Neural cell (in vitro differentiated cells): ENCODE results near the gene RP9. TPM values are rescaled to one million over a fixed set of nuclear protein-coding genes. Genes with fewer than 3 reads are reported as not detected.

Experiments used
- H2AFZ ChIP-seq: fragments of 200-600, 300-800 bp; sonication (generic), shearing (Covaris generic); 2 replicates; pipeline ENCODE4 v1.6.0; 2014; ENCODE audit warnings: low read depth, mild to moderate bottlenecking, antibody characterized with exemption, low read length, moderate library complexity
- H3F3A ChIP-seq: fragments of 200-600 bp; shearing (Covaris generic); 2 replicates; pipeline ENCODE4 v1.6.1; 2016; ENCODE audit warnings: mild to moderate bottlenecking, moderate library complexity, mixed read lengths, antibody characterized with exemption, low read length; ENCODE audit not compliant: insufficient read depth, poor library complexity, severe bottlenecking
- H3K27ac ChIP-seq: fragments of 200-600, 300-800 bp; sonication (generic), shearing (Covaris generic); 2 replicates; pipeline ENCODE4 v1.5.1; 2014; ENCODE audit warnings: mild to moderate bottlenecking, low read length, moderate library complexity
- H3K27me3 ChIP-seq: fragments of 300-800, 200-600 bp; sonication (generic), shearing (Covaris generic); 2 replicates; pipeline ENCODE4 v1.6.0; 2014; ENCODE audit warnings: mild to moderate bottlenecking, low read depth, low read length, moderate library complexity; ENCODE audit not compliant: insufficient read depth
- H3K36me3 ChIP-seq: fragments of 300-800, 200-600 bp; sonication (generic), shearing (Covaris generic); 2 replicates; pipeline ENCODE4 v1.5.1; 2014; ENCODE audit warnings: mild to moderate bottlenecking, antibody characterized with exemption, low read length, moderate library complexity; ENCODE audit not compliant: insufficient read depth
- H3K4me2 ChIP-seq: fragments of 300-800, 200-600 bp; sonication (generic), shearing (Covaris generic); 2 replicates; pipeline ENCODE4 v1.6.0; 2014; ENCODE audit warnings: mild to moderate bottlenecking, low read length
- H3K4me3 ChIP-seq: fragments of 300-800, 200-600 bp; sonication (generic), shearing (Covaris generic); 2 replicates; pipeline ENCODE4 v1.5.1; 2014; ENCODE audit warnings: mild to moderate bottlenecking, low read length, moderate library complexity
- H3K79me2 ChIP-seq: fragments of 200-600 bp; shearing (Covaris generic); replicated peaks from 2 replicates; pipeline ENCODE4 v1.6.0; 2014; ENCODE audit warnings: mild to moderate bottlenecking, low read length, moderate library complexity; ENCODE audit not compliant: insufficient read depth
- H3K9ac ChIP-seq: fragments of 300-800, 200-600 bp; sonication (generic), shearing (Covaris generic); 2 replicates; pipeline ENCODE4 v1.6.1; 2016; ENCODE audit warnings: mild to moderate bottlenecking, low read length, mixed read lengths
- H3K9me2 ChIP-seq: fragments of 200-600 bp; shearing (Covaris generic); 2 replicates; pipeline ENCODE4 v1.6.1; 2016; ENCODE audit warnings: mild to moderate bottlenecking, low read length, mixed read lengths; ENCODE audit not compliant: insufficient read depth
- H3K9me3 ChIP-seq: fragments of 200-600, 300-800 bp; sonication (generic), shearing (Covaris generic); 2 replicates; pipeline ENCODE4 v1.6.1; 2016; ENCODE audit warnings: mild to moderate bottlenecking, mixed run types, low read length, moderate library complexity, mixed read lengths
- H4K20me1 ChIP-seq: fragments of 200-600 bp; shearing (Covaris generic); 2 replicates; pipeline ENCODE4 v1.6.1; 2016; ENCODE audit warnings: mild to moderate bottlenecking, mixed run types; ENCODE audit not compliant: insufficient read depth
- CTCF ChIP-seq: fragments of 450-650 bp; IDR thresholded peaks from 2 replicates; pipeline ENCODE4 v1.5.1; 2014; ENCODE audit warnings: antibody characterized with exemption, mild to moderate bottlenecking, moderate library complexity; ENCODE audit not compliant: poor library complexity, severe bottlenecking
- EP300 ChIP-seq: fragments of 450-650 bp; conservative IDR thresholded peaks from 2 replicates; pipeline ENCODE4 v1.6.1; 2014; ENCODE audit warnings: antibody characterized with exemption, mild to moderate bottlenecking, moderate library complexity; ENCODE audit not compliant: poor library complexity, severe bottlenecking
- EZH2 ChIP-seq: fragments of 200-600, 300-800 bp; shearing (Covaris generic), sonication (generic); IDR thresholded peaks from 2 replicates; pipeline ENCODE4 v1.6.1; 2014; ENCODE audit warnings: antibody characterized with exemption, low read length, borderline replicate concordance, mild to moderate bottlenecking; ENCODE audit not compliant: insufficient read depth, poor library complexity, severe bottlenecking
- MXI1 ChIP-seq: fragments of 450-650 bp; conservative IDR thresholded peaks from 2 replicates; pipeline ENCODE4 v1.6.1; 2014; ENCODE audit warnings: antibody characterized with exemption, mild to moderate bottlenecking; ENCODE audit not compliant: poor library complexity, severe bottlenecking
- POLR2AphosphoS5 ChIP-seq: IDR thresholded peaks from 2 replicates; pipeline ENCODE4 v1.6.1; 2012
- RAD21 ChIP-seq: fragments of 450-650 bp; conservative IDR thresholded peaks from 2 replicates; pipeline ENCODE4 v1.6.1; 2014; ENCODE audit warnings: antibody characterized with exemption, mild to moderate bottlenecking, moderate library complexity
- REST ChIP-seq: IDR thresholded peaks from 2 replicates; pipeline ENCODE4 v1.6.1; 2012; ENCODE audit warnings: borderline replicate concordance
- SMC3 ChIP-seq: fragments of 450-650 bp; conservative IDR thresholded peaks from 2 replicates; pipeline ENCODE4 v1.6.1; 2014; ENCODE audit warnings: antibody characterized with exemption, mild to moderate bottlenecking, moderate library complexity; ENCODE audit not compliant: poor library complexity
- TAF1 ChIP-seq: IDR thresholded peaks from 2 replicates; pipeline ENCODE4 v1.6.1; 2012; ENCODE audit warnings: low read depth
- polyA plus RNA-seq: library from polyadenylated mRNA; depleted of rRNA; stranded (reverse); fragments of >200 nt; gene quantifications from 2 replicates; pipeline ENCODE4 v1.2.3, GENCODE V29; 2014

RP9 gene
- polyA plus RNA-seq, 1 donor from 2014 or later = 36.9 TPM

GRCh38 chr7:33107136-33108066 is 1.8 kb downstream of the RP9 start:
- Histone ChIP-seq H3K9ac (no peak overlapping the region), H4K20me1 (no peaks in the 10 kb centered on the region)

More at GRCh38 chr7:33107136-33108066, 1.8 kb downstream of the RP9 start:
- peak overlapping the region; percentile 82 for H3K4me3 ChIP-seq
- peak; percentile 62 for TF ChIP-seq CTCF
- TF ChIP-seq EP300 = no peak
- no peak for TF ChIP-seq MXI1
- TF ChIP-seq POLR2AphosphoS5 = no peak
- no peak for TF ChIP-seq REST
- peak; percentile 69 for TF ChIP-seq RAD21
- TF ChIP-seq TAF1 = no peak
- peak; percentile 79 for TF ChIP-seq SMC3
- no peak for TF ChIP-seq EZH2
- no peaks in the 10 kb centered on the region for H3K27me3 ChIP-seq
- no peaks in the 10 kb centered on the region for H3K9me3 ChIP-seq
- no peaks in the 10 kb centered on the region for H3F3A ChIP-seq
- H3K4me2 ChIP-seq = peak overlapping the region; percentile 69
- no peaks in the 10 kb centered on the region for H3K36me3 ChIP-seq
- peaks cover 46% of the 10 kb centered on the region for H3K79me2 ChIP-seq
- no peak overlapping the region for H3K27ac ChIP-seq
- no peaks in the 10 kb centered on the region for H3K9me2 ChIP-seq
- no peak overlapping the region for H2AFZ ChIP-seq
